GM12801 (cell line): ENCODE results near the gene HIPK2.

Experiments
- TF ChIP-seq, protein P1 (sequence below): IDR thresholded peaks from one replicate; pipeline ENCODE4 v1.5.1; 2011; ENCODE audit warnings: control low read depth; ENCODE audit not compliant: insufficient read length; ENCODE audit errors: extremely low read depth

The HIPK2 gene

DNA sequence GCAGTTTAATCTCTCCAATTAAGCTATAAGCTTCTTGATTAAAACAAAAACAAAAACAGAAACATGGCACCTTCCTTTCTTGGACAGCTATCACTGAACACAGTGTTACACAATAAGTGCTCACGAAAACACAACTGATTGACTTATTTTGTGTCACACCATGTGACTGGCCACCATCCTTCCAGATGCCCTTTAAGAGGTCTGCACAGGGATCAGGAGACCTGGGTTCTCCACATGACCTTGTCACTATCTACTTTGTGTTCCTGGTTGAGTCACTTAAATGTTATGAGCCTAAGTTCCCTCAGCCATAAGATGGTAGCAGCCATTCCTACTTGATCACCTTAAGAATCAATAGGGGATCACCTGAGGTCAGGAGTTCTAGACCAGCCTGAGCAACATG, 120.1 kb downstream of the HIPK2 start:
- TF ChIP-seq, protein P1, sequence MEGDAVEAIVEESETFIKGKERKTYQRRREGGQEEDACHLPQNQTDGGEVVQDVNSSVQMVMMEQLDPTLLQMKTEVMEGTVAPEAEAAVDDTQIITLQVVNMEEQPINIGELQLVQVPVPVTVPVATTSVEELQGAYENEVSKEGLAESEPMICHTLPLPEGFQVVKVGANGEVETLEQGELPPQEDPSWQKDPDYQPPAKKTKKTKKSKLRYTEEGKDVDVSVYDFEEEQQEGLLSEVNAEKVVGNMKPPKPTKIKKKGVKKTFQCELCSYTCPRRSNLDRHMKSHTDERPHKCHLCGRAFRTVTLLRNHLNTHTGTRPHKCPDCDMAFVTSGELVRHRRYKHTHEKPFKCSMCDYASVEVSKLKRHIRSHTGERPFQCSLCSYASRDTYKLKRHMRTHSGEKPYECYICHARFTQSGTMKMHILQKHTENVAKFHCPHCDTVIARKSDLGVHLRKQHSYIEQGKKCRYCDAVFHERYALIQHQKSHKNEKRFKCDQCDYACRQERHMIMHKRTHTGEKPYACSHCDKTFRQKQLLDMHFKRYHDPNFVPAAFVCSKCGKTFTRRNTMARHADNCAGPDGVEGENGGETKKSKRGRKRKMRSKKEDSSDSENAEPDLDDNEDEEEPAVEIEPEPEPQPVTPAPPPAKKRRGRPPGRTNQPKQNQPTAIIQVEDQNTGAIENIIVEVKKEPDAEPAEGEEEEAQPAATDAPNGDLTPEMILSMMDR: no peak

DNA sequence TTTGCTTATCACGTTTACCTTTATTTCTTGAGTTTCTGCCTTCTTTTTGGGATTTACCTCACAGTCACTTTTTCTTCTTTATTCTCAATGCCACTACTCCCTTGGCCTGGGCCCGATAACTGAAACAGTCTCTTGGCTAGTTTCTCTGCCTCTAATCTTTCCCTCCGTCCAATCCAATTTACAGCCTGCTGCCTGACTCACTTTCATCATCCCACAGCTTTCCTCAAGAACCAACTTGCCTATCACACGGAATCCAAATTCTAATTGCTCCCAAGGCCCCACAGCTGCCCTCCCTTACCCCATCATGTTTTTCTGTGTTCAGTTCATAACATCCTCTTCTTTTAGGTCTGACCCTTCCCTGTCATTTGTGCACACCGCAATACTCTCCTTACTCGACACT, 121.4 kb downstream of the HIPK2 start:
- TF ChIP-seq, protein P1: no peak

DNA sequence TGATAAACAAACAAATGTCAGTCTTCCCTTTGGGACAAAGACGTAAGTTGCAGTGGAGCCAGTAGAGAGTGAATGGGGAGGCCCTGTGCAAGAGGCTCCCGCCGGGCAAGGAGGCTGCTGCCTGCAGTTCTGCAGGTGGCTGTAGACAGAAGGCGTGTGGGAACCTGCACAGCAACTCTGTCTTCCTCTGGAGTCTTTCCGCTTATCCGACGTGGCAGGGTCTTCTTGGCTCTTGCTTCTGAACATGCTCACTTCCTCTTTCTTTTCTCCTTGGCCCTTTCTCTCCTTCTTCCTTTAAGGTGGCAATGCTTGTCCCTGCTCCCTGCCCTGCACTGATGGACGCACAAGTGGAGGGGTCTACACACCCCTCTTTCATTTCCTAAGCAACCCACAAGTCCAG, 122.5 kb downstream of the HIPK2 start:
- TF ChIP-seq, protein P1: no peak

DNA sequence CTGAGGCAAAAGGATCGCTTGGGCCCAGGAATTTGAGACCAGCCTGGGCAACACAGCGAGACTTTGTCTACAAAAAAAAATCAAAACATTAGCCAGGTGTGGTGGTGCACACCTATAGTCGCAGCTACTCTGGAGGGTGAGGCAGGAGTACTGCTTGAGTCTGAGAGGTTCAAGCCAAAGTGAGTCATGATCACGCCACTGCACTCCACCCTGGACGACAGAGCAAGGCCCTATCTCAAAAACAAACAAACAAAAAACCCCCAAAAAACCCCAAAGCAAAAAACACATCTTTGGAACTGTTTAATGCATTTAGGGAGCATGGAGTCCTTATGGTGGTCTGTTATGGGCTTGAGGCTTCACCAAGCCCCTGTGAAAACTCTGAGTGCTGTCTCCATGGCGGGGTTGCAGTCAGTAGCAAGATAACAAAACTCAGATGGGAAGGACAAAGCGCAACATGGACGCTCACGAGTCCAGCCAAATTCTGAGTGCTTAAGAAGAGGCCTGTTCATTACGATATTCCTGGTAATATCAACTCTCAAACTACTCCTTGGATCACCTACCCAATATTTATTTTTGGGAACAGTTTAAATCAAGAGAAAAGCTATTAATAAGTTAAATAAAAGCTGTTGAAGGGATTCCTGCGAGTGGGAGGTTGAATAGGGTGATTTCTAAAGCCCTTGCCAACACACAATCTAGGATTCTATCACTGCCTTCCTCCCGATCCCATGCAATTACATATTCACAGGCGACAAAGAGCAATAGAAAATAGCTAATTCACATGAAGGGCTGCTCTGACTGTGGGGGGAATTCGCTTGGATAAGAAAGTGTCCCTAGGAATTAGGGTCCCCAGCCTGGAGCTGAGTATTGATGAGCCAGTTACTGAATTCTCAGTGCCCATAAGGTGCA, 123.3 kb downstream of the HIPK2 start:
- TF ChIP-seq, protein P1: no peak

DNA sequence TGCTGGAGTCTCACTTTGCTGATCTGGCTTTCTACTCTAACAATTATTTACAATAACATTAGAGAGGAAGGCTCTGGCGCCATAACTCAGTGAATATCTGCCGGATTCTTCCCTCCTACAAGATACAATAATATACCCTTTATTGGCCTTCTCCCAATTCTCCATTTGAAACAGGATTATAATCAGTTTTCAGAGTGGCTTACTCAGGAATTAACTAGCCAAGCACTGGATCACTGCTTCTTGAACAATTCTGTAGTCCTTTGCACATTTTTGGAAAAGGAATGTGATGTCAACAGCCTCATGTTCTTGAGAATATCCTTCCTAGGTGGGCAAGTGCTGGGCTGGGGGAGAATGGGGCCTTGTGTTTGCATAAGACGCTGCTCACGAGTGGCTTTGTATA, 125.9 kb downstream of the HIPK2 start:
- TF ChIP-seq, protein P1: no peak

DNA sequence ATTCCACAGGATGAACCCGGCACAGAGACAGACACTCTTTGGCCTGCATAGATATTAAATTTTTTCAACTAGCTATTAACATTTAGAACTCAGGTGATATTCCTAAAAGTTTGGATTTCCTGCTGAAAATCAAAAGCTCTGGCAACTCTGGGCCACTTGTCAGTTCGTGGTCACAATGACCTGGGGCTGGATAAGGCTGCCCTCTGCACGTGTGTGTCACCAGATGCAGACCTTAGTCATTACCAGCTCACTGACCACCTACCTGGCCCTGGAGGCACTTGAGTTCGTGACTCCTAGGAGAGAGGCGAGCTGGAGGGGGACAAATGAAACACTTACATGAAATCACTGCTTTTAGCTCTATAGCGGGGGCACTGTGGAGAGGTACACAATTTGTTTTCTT, 126.5 kb downstream of the HIPK2 start:
- TF ChIP-seq, protein P1: no peak

DNA sequence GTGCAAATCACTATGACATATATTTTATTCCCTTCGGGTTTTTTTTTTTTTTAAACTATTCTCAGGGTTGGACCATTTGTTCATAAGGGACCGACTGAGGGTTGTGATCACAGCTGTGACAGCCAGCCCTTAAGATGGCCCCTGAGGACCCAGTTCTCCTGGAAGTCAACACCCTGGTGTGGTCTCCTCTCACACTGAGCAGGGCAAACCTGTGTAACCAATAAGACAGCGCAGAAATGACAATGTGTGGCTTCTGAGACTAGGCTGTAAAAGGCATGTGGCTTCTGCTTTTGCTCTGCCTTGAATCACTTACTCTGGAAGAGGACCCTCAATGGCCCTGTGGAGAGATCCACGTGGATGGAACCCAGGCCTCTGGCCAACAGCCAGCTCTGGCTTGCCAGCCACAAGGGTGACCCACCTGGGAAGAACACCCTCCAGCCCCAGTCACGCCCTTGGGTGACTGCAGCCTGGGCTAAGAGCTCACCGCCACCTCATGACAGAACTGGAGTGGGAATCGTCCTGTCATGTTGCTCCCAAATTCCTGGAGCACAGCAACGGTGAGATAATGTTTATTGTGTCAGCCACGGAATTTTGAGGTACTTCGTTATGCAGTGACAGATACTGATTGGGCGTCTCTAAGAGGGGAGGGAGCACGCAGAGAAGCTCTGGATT, 127.2 kb downstream of the HIPK2 start:
- TF ChIP-seq, protein P1: no peak
